GM21515 (cell line): Measurements from ENCODE around the gene STOM.

Experiments
- ATAC-seq: cut with Tn5 transposase; IDR thresholded peaks from one replicate; pipeline ENCODE4 v1.9.1; 2021; ENCODE audit not compliant: unreplicated experiment

STOM gene

DNA sequence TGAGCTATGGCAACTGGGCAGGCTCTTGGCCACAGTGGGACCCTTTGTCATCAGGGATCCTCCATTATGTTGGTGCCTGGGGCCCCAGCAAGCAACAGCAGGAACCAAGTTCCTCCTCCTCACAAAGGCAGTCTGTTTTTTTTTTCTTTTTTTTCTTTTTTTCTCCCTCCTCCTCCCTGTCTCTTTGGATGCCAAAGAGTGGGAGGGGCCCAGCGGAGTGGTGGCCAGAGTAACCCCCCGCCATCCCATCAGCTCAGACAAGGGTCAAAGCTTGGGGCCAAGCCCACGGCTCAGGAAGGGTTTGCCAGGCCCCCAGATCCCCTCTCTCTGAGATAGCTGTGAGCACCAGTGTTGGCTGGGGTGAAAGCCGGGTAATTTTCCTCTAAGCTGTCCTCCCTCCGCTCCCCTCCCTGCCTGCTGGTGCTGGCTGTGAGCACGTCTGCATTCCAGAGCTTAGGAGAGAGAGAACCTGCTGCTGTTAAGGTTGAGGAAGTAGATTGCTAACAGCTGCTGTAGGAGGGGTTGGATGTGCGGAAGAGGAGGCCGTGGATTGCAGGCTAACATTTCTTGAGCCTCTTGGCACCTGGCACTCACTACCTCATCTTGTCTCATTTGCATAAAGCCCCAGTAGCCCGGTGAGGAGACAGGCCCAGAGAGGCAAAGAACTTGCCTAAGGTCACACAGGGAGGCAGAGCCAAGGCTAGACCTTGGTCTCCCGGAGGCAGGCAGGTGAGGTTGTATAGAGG, 80.9 kb downstream of the STOM start:
- ATAC-seq, result no peak
